NCI-H446 treated with DMSO at 0.1 percent for 48 hours (cell line): ENCODE results near the gene TOM1L2.
"Not testable (repeated sequence)": the region's sequence is repeated elsewhere in the genome, so short reads cannot be mapped to it uniquely, and the experiment has no call there.

Experiments
- DNase-seq: peaks from one replicate; lab custom pipeline; 2025; lab: John Stamatoyannopoulos, UW

TOM1L2 gene

DNA sequence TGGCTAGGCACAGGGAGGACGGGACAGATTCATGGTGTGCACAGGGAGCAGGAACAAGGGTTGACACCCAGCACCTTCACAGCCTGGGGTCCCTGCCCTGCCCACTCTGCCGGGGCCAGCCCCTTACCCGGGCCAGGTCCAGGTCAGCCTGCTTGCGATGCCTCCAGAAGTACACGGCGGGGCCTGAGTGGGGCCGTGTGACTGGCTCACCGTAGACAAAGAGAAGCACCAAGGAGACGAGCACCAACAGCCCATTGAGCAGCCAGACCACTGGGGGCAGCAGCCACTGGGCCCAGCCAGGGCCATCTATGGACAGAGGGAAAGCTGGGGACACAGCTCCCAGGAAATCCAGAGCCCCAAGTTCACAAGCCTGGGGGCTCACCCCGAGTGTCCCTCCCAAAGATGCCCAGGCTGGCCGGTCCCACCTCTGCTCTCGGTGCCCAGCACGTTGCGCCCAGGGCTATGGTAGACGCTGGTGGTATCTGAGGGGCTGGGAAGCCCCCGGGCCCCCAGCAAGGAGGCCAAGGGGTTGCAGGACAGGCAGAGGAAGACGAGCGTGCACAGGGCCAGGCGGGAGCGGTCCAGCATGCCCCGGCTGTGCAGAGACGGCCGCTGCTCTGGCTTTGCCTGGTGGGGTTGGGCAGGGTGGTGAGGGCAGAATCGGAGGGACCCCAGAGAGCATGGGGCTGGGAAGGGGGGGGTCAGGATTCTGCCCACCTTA, 155.2 kb downstream of the TOM1L2 start:
- DNase-seq = no peak

DNA sequence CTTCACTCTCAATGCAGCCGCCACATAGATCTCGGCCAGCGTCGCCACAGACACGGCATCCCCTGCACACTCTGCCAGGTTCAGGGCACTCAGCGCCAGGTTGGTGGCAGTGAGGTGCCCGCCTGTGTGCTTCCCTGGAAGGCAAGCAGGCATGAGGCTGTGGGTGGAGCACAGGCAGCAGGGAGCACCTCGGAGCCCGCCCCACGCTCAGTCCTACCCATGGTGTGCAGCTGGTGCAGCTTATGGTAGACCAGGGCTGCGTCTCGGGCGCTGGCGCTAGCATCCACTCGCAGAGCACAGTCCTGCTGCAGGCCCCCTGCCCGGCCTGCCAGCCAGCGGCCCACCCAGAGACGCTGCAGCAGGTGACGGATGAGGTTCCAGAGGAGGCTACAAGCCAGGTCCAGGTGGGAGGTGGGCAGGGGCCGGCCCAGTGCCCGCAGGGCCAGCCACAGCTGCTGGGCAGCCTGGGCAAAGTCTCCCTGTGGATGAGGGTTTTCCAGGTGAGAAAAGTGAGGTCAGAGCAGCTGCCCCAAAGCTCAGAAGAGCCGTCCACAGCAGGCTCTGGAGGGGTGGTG, 155.9 kb downstream of the TOM1L2 start:
- no peak for DNase-seq

DNA sequence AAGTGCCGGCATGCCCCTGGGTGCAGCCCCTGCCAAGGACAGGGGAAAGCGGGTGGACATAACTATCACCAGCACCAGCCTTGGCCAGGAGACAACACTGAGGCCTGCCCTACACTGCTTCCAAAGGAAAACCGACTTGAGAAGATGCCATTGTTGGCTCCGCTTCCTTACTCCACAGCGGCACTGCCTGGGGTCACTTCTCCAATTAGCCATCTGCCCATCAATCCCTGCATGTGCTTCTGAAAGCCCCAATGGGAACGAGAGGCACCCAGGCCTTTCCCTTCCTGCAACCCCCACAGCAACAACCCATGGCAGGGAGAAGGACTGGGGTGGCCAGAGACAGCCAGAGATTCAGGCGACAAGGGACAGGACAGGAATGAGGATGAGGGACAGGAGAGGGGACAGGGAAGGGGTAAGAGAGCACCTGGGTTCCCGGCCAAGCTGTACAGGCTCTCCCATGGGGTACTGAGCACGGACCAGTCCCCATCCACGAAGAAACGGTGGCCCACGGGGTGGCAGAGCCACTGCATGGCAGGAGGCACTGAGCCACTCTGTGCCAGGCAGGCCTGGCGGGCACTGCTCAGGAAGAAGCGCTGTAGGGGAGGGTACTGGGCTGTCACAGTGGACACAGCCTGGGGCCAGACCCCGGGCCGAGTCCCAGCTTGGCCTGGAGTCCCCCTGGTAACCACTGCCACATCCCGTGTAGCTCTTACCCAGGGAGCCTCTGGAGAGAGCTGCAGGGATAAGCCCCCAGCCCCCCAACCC, 156.6 kb downstream of the TOM1L2 start:
- no peak for DNase-seq

DNA sequence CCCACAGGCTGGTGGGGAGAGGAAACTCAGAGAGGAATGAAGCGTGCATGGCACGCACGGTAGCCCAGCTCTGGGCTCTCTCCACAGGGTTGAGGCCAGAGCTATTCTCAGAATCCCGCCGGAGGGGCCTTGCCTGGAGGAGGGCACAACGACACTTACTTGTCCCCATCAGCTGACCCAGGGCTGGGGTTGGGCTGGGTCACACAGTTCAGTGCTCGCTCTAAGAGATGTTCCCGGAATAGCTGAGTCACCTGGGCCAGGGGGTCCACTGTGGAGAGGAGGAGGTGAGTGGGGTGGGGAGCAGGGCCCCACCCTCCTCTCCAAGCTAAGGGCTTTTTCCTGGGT, 157.2 kb downstream of the TOM1L2 start:
- DNase-seq = no peak

DNA sequence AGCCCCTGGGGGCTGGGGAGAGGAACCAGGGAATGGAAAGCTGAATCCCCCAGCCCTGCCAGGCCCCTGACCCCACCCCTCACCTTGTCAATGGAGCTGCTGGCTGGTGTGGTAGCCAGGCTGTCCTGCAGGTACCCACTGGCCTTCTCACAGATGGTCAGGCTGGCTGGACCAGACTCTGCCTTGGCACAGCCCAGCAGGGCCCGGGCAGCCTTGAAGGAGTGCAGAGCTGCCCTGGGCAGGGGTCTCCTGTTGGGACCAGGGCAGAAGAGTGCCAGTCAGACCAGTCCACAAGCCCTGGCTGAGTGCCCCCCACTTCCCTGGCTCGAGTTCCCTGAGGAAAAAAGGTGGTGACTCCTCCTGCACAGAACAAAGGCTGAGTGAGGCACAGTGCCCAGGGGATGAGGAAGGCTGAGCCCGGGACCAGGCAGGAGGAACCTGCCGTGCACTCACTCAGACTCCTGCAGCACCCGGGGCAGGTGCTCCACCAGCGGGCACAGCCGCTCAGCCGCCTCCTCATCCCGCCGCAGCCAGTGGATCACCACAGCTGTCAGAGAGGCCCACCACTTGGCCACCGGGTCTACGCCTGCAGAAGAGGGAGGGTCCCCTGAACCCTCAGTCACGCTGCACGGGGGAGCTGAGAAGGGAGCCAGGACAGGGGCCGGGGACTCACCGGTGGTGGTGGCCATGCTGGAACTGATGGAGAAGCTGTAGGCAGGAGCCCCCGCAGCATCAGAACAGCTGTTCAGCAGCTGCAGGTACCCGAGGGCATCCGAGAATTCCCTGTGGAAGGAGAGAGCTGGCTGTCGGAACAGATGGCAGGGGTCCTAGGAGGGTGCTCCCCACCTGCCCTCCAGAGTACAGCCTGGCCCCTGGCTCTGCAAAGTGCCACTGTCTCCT, 157.8 kb downstream of the TOM1L2 start:
- DNase-seq = no peak

DNA sequence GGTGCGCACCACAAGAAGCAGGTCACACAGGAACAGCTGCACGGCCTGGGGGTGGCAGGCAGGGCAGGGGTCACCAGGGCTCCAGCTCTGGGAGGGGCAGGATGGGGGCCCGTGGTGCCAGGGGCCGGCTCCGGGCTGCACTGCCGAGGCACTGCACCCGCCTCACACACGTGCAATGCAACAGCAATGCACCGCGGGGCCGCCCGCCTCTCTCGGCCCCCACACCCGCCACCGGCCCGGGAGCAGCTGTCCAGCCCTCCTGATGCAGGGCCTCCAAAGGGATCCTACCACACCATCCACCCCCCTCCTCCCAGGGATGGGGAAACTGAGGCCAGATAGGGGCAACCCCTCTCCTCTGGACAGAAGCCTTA, 158.5 kb downstream of the TOM1L2 start:
- DNase-seq = no peak

DNA sequence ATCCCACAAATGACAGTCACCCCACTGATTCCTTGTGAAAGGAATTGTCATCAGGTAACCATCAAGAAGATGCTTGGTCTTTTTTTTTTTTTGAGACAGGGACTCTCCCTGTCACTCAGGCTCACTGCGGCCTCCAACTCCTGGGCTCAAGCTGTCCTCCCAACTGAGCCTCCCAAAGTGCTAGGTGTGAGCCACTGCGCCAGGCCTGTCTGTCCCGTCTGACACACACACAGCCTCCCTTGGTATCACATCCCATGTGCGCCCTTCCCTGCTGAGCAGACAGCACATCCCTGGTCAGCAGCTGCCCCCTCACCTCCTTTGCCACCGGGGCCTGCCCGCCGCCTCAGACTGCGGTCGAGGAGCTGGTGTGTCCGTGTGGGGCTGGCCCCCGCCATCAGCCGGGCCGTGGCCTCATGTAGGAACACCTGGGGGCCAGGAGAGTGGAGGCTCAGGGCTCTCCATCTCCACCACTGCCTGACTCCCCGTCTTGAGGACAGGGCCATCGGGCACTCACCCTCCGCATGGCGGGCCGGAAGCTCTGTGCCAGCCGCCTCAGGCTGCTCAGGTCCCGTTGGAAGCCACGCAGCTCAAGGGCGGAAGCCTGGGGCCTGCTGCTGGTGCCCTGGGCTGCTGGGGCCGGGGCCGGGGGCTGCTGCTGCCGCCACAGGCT, 159.0 kb downstream of the TOM1L2 start:
- DNase-seq = no peak

DNA sequence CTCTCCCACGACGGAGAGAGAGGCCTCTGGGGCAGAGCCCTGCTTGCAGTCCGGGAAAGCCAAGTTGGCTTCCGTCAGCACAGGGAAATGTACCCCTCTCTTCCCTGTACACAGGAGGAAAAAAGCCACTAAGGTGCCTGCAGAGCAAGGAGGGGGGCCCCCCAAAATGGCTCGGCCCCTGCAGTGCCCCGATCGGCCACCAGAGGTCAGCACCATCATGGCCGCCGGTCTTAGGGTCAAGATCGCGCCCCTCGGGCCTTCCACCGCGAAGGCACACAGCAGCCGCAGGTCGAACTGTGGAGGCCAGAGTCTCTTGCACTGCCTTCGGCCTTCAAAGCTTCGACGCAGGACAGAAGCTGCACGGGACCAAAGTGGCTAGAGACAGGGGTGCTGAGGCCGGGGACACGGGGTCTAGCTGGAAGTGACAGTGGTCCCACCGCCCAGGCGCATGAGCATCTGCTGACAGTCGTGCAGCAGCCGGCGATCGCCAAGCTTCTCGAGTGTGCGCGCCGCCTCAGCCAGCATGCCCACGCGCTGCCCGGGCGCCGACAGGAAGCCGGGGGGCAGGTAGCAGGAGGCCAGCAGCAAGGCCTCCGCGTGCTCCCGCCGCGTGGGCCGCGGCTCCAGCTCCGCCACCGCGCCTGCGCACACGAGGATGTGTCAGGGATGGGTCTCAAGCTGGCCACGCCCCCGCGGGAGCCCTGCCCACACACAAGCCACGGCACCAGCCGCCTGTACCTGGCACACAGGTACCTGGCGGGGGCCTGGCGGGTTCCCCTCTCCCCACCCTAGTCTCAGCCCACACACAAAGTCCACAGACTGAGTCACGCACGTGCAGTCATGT, 159.8 kb downstream of the TOM1L2 start:
- no peak for DNase-seq

DNA sequence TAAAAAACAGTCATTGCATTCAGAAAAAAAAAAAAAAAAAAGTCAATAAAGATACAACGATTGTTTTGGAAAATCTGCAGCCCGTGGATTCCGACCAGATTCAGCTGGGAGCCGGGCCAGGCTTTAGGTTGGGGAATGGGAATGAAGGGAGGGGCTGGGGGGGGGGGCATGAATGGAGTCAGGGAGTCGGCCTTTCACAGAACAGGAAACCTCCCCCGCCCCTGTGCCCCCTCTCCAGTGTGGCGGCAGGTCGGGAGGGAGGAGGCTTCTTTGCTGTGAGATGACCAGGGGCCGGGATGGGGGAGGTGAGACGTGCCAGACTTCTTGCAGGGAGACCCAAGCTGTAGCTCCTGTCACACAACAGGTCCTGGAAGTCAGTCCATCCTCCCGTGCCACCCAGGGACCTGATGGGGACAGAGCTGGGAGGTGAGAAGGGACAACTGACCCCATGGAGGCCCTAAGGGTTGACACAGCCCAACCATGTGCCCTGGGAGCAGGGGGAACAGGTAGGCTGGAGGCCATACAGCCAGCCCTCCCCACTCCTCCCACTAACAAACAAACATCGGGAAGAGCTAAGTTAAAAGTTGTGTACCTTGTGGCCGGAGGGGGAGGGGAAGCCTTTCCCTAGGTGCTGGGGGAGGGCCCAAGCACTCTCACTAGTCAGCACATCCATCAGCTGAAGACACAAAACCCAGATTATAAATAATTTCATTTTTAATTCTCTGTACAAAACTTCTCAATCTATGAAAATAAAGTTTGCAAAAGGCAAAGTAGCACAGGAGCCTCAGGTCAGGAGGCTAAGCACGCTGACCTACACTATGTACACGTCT, 160.6 kb downstream of the TOM1L2 start:
- no peak for DNase-seq

DNA sequence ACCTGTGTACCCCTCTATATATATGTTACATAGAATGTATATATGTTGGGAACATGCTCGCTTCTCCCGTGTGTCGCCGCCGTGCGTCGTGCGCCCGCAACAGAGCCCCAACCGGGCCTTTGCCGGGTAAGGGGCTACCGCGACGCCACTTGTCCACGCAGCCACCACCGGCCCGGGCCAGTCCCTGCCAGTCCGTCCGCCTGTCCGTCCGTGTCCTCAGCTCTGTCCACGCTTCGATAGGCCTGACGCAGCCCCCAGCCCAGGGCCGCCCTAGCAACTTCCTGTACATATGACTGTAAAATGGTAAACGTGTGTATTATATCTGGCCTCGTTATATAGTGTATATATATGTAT, 161.3 kb downstream of the TOM1L2 start:
- DNase-seq = no peak

DNA sequence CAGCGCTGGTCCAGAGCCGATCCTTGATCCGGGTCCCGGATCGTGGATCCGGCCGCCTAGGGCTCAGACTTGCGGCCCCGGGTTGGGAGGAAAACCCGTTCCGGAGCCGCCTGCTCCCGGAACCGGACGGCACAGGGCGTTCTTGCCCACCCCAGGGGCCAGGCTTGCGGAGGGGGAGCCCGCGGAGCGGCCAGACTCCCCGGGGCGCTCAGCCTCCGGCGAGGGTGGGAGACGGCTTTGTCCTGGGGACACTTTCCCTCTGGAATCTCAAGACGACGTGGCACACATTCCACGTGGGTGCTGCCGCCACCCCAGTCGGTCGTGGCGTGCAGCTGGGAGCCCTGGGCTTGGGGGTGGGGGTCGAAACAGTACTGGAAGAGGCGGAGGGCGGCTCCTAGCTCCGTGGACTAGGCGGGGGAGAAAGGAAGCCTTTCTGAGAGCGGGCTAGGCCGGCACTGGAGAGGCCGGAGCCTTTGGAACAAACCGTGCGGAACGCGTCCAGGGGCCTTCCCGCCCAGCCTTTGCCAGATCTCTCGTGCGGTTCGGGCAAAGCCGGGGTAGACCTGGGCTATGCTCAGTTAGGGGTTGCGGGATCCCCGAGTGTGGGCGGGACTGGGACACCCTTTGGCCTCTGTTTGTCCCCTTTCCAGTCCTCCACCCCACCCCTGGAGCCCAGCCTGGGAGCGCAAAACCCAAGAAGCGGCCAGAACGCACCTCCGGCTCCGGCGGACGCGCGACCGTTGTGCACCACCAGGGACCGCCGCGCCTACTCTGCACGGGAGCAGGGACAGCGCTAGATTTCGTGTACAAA, 161.9 kb downstream of the TOM1L2 start:
- no peak for DNase-seq

DNA sequence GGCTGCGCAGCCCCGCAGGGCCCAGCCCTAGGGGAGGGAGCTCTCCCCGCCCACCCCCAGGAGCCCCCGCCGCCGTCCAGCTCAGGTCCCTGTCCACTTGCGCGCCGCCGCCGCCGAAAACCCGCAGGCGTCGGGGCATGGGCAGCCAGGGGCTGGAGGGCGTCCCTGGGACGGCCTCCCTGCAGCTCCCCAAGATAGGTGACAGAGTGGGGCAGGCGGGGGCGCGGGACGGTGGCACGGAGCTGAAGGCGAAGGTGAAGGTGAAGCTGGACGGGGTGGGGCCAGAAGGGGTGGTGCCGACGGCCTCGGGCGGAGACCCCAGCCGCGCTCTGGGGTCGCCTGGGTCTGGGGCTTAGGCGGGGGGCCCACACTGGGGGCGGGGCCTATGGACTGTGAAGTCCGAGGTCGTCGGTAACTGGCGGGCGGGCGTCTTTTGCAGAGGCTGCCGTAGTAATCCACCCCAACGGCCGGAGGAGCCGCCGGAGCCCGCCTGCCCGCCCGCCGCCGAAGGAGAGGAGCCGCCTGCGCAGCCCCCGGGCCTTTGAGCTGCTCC, 162.6 kb downstream of the TOM1L2 start:
- no peak for DNase-seq

DNA sequence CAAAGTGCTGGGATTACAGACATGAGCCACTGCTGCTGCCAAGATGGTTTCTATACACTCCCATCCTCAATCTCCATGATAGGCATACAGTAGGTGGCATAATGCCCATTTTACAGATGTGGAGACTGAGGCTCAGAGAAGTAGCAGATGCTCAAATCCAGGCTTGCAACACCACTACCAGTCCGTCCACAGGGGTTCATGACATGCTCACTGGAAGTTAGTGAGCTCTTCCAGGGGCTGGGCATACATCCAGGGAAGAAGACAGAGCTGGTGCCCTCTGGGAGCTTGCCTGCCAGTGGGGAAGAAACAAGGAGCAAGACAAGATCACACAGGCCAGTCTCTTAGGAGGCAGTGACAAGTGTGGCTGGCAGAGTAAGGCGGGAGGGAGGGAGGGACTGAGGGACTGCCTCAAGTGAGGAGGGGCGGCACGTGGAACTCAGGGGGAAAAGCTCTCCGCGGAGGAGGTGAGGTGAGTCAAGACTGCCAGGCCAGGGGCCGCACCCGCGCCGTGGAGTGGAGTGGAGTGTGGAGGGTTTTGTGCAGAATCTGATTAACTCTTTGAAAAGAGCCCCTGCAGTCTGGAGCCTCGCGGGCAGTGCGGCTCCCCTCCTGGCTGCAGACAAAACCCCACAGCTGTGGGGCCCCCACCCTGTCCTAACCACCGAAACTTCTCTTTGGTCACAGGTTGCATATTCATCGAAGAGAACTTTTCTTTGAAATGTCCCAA, 163.3 kb downstream of the TOM1L2 start:
- DNase-seq = no peak

DNA sequence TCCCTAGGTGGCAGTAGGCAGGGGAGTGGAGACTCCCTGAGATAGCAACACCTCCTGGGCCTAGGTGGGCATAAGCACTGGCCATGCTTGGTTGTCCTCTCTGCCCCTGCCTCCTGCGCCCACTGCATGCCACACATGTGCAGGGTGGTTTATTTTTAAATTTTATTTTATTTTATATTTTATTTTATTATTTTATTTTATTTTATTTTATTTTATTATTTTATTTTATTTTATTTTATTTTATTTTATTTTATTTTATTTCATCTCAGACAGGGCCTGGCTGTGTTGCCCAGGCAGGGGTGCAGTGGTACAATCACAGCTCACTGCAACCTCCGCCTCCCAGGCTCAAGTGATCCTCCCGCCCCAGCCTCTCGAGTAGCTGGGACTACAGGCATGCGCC, 164.0 kb downstream of the TOM1L2 start:
- not testable (repeated sequence) for DNase-seq

DNA sequence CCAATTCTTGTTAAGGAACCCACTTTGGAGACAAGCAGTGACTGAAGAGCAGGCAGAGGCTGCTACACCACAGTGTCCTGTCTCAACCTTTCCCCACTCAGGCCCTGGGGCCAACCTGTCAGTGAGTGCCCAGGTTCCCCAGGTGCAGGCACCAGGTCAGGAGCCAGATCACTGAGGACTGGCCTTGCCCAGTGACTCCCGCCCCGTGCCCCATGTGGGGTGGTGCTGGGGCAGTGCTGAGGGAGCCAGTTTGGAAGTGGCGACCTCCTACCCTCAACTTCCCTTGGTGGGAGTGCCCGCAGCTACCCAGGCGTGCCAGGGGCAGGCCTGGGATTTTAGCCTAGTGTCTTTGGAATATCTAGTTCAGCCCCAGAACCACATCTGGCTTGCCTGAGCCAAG, 164.8 kb downstream of the TOM1L2 start:
- no peak for DNase-seq

DNA sequence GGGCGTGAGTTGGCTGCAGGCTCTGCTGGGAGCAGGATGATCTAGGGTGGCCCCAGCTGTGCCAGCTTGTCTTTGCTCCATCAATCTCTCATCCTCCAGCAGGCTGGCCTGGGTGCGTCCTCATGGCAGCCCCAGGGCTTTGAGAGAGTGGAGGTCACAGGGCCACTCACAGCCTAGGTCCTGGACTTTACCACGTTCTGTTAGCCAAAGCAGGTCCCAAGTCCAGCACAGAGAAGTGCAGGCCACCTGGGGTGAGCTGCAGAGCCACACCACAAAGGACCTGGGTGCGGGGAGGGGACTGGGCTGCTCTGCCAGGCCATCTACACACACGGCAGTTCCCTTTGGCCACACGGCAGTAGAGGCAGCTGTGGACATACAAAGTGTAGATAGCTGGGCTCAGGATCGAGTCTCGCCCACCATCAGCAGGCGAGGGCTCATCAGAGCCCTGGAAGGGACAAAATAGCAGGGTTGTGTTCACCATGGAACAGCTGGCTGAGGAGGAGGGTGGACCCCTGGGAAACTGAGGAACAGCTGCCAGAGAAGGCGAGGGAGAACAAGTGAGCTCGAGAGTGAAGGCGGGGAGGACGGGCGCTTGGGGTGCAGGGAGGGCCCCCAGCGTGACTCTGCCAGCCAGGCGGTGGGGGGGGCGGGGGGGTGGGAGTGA, 165.5 kb downstream of the TOM1L2 start:
- no peak for DNase-seq

DNA sequence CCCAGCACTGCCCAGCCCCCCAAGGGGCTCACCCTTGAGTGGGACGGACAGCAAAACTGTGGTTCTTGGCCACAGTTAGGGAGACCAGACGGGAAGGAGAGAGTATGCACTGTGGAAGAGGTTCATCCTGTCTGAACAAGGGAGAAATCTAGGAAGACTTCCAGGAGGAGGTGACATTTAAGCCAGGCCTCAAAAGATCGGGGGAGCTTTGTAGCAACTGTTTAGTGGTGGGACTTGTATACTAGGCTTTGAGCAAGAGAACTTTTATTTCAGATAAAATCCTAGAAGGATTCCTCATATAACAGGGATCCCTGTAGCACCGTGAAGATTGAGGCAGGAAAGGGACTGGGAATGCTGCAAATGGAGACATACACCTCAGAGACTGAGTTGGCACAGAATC, 166.2 kb downstream of the TOM1L2 start:
- DNase-seq = no peak

DNA sequence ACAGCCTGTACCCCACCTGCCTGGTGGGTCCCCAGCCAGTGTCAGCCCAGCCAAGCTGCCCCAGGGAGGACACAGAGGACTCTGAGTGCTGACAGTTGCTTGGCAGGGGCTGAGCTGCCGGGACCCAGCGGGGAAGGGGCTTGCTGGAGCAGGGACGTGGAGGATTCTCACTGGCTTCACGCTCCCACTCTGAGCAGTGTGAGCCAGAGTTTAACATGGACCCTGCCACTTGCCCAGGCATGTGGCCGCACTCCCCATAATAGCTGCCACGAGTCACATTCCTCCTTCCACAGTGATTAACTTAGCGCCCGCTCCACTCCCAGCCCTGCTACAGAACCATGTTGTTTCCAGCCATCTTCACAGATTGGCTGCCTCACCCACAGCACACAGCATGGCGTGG, 166.6 kb downstream of the TOM1L2 start:
- no peak for DNase-seq
